ENCODE results near the gene PRR20G. TPM values are rescaled to one million over a fixed set of nuclear protein-coding genes. Genes with fewer than 3 reads are reported as not detected.

Gene PRR20G
- total RNA-seq, 1 experiment from 2014 or later: 0.30 TPM

DNA sequence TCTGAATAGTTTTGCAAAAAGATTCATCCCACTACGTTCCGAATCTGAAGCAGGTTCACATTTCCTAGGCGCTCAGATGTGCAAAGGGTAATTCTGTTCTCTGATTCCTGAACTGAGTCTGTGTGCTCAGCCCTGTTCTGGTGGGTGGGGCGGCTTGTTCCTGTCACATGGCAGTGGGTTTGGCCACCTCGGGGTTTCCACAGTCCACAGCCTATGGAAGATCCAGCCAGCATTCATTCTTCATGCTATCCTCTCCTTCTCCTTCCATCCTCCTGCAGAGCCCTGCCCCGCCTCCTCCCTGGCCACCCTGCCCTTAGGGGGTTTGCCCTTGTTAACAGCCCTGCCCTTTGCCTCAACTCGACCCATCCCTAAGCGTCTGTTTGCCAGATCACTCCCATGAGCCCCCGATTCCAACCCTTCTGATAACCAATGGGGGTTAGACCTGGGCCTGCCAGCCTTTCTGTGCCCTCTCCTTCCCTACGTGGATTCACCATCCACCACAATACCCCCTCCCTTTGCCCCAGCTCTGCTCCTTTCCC is 31.0 kb downstream of the PRR20G start:
- CTCF ChIA-PET: no interaction called here
- H3K4me1 ChIP-seq (ENCODE audit: control insufficient read depth in 1 of 2, insufficient read depth in 2 of 2, low read length in 2 of 2): no peaks in the 10 kb centered on the region
- POLR2A ChIA-PET: no interaction called here
- H3K9me3 ChIP-seq (ENCODE audit: control insufficient read depth in 1 of 2, insufficient read depth in 1 of 2, low read depth in 1 of 2, low read length in 2 of 2): no peaks in the 10 kb centered on the region
- H4K20me1 ChIP-seq (ENCODE audit: insufficient read depth): no peaks in the 10 kb centered on the region
- no peak overlapping the region for H3K27ac ChIP-seq (ENCODE audit: low read depth, low read length)
- H3K9ac ChIP-seq (ENCODE audit: low read length): no peak overlapping the region
- H2AFZ ChIP-seq (ENCODE audit: low read depth, low read length, poor library complexity, severe bottlenecking): no peak overlapping the region
- H3K4me3 ChIP-seq (replicated peaks in 1 of 2; ENCODE audit: low read depth in 1 of 2, low read length in 2 of 2): no peak overlapping the region
- TF ChIP-seq SP1 (IDR thresholded peaks at IDR 0.05; ENCODE audit: low read depth) (no peak), MAX (IDR thresholded peaks at IDR 0.05) (no peak), FOSL1 (IDR thresholded peaks at IDR 0.05; ENCODE audit: low read depth) (no peak), POLR2AphosphoS5 (IDR thresholded peaks at IDR 0.05; ENCODE audit: low read depth, low read length) (no peak), ZFX (IDR thresholded peaks at IDR 0.05) (no peak), TCF7L2 (IDR thresholded peaks at IDR 0.05; ENCODE audit: borderline replicate concordance, extremely low read depth, insufficient read depth, insufficient read length) (no peak), ZBTB33 (IDR thresholded peaks at IDR 0.05; ENCODE audit: extremely low read depth, insufficient replicate concordance, low read length) (no peak)
- TF ChIP-seq, protein P1, sequence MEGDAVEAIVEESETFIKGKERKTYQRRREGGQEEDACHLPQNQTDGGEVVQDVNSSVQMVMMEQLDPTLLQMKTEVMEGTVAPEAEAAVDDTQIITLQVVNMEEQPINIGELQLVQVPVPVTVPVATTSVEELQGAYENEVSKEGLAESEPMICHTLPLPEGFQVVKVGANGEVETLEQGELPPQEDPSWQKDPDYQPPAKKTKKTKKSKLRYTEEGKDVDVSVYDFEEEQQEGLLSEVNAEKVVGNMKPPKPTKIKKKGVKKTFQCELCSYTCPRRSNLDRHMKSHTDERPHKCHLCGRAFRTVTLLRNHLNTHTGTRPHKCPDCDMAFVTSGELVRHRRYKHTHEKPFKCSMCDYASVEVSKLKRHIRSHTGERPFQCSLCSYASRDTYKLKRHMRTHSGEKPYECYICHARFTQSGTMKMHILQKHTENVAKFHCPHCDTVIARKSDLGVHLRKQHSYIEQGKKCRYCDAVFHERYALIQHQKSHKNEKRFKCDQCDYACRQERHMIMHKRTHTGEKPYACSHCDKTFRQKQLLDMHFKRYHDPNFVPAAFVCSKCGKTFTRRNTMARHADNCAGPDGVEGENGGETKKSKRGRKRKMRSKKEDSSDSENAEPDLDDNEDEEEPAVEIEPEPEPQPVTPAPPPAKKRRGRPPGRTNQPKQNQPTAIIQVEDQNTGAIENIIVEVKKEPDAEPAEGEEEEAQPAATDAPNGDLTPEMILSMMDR (IDR thresholded peaks at IDR 0.05 in 2 of 3, conservative IDR thresholded peaks at IDR 0.05 in 1 of 3; ENCODE audit: borderline replicate concordance in 1 of 3, insufficient read depth in 1 of 3, low read depth in 2 of 3, low read length in 2 of 3): no peak
- TF ChIP-seq, protein P2, sequence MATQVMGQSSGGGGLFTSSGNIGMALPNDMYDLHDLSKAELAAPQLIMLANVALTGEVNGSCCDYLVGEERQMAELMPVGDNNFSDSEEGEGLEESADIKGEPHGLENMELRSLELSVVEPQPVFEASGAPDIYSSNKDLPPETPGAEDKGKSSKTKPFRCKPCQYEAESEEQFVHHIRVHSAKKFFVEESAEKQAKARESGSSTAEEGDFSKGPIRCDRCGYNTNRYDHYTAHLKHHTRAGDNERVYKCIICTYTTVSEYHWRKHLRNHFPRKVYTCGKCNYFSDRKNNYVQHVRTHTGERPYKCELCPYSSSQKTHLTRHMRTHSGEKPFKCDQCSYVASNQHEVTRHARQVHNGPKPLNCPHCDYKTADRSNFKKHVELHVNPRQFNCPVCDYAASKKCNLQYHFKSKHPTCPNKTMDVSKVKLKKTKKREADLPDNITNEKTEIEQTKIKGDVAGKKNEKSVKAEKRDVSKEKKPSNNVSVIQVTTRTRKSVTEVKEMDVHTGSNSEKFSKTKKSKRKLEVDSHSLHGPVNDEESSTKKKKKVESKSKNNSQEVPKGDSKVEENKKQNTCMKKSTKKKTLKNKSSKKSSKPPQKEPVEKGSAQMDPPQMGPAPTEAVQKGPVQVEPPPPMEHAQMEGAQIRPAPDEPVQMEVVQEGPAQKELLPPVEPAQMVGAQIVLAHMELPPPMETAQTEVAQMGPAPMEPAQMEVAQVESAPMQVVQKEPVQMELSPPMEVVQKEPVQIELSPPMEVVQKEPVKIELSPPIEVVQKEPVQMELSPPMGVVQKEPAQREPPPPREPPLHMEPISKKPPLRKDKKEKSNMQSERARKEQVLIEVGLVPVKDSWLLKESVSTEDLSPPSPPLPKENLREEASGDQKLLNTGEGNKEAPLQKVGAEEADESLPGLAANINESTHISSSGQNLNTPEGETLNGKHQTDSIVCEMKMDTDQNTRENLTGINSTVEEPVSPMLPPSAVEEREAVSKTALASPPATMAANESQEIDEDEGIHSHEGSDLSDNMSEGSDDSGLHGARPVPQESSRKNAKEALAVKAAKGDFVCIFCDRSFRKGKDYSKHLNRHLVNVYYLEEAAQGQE (IDR thresholded peaks at IDR 0.05; ENCODE audit: low read depth): no peak
- RAD21 ChIA-PET (ENCODE audit: low non-redundant PET in 1 of 2, low total read pairs in 2 of 2, uncharacterized antibody in 2 of 2, unreplicated experiment in 2 of 2): no interaction called here
- H3K36me3 ChIP-seq (ENCODE audit: control insufficient read depth in 1 of 2, insufficient read depth in 2 of 2, low read length in 2 of 2): no peaks in the 10 kb centered on the region
- DNase-seq (ENCODE audit: low read depth, low spot score) (no peak), ATAC-seq (no peak)
- no peaks in the 10 kb centered on the region for H3K27me3 ChIP-seq (ENCODE audit: insufficient read depth, low read length)
- H3K9me2 ChIP-seq (ENCODE audit: insufficient read depth): no peaks in the 10 kb centered on the region
- no TSS peak for BruUV-seq (replicated peaks)
- H3K79me2 ChIP-seq (ENCODE audit: insufficient read depth, low read length): no peaks in the 10 kb centered on the region
- no peak overlapping the region for H3K4me2 ChIP-seq (ENCODE audit: low read length)
- intact Hi-C loops (cut with micrococcal nuclease): no loop called here
